ENCODE measurements around the gene RPL18.
"Not testable (repeated sequence)": the region's sequence is repeated elsewhere in the genome, so short reads cannot be mapped to it uniquely, and the experiment has no call there.

RPL18 gene

DNA sequence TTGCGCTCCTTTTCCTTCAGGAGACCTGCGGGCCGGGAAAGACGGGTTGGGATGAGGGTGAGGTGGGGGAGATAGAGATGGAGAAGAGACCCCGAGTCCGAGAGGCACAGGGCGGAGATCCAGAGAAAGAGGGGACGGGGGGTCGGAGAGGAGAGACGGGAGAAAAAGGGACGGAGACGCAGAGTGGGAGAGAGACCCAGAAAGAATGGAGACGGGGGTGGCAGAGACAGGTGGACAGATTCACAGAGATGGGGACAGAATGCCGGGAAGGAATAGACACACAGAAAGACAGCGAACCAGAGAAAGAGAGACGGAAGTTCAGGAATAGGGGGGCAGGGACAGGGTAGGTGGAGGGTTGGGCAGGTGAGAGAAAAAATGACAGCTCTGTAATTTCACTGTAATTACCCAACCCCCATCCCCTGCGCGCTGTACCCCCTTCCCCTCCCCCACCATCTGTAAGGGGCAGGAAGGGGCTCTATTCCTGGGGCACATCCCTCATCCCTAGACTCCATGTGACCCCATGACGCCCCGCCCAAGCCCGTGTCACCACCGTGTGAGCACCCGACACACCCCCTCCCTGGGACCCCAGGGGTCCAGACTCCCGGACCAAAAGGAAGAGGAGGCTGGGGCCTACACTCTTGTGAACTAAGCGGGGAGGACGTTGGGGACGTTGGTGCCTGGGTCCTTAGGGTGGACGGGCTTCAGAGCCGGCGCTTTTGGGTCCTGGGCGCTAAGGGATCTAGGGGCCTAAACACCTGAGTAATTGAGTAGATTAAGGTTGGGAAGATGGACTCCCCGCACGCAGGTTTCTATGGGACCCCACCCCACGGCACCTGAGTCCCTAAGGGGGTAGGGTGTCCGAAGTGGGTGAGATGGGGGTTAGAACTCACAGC lies 17.2 kb upstream of the RPL18 start:
- Histone ChIP-seq H3K4me1 (ENCODE audit: control insufficient read depth, insufficient read depth, low read length, poor library complexity, severe bottlenecking) (peaks cover 11% of the 10 kb centered on the region), H3K36me3 (ENCODE audit: control insufficient read depth, insufficient read depth, low read length) (no peaks in the 10 kb centered on the region), H3K27ac (ENCODE audit: low read depth, low read length, severe bottlenecking) (no peak overlapping the region), H3K9me3 (ENCODE audit: control insufficient read depth, low read length) (no peaks in the 10 kb centered on the region), H3K4me3 (ENCODE audit: extremely low read depth, insufficient read depth, low read length, poor library complexity, severe bottlenecking) (peak overlapping the region; percentile 43)
- 5 to 9% methylated on average over 26 to 28 of the region's 35 CpGs for WGBS, 2 experiments (ENCODE audit: insufficient coverage in 2 of 2)

- Histone ChIP-seq H3K4me1 (ENCODE audit: control insufficient read depth, insufficient read depth, low read length, poor library complexity, severe bottlenecking) (peaks cover 15% of the 10 kb centered on the region), H3K9me3 (ENCODE audit: control insufficient read depth, low read length) (no peaks in the 10 kb centered on the region), H3K27ac (ENCODE audit: low read depth, low read length, severe bottlenecking) (no peak overlapping the region), H3K4me3 (ENCODE audit: extremely low read depth, insufficient read depth, low read length, poor library complexity, severe bottlenecking) (peak overlapping the region; percentile 43), H3K36me3 (ENCODE audit: control insufficient read depth, insufficient read depth, low read length) (no peaks in the 10 kb centered on the region)
- WGBS, 2 experiments (ENCODE audit: insufficient coverage in 2 of 2): 3 to 4% methylated on average over 44 to 55 of the region's 67 CpGs
Observed at GRCh38 chr19:48635263-48635965, 16.4 kb upstream of the RPL18 start.

DNA sequence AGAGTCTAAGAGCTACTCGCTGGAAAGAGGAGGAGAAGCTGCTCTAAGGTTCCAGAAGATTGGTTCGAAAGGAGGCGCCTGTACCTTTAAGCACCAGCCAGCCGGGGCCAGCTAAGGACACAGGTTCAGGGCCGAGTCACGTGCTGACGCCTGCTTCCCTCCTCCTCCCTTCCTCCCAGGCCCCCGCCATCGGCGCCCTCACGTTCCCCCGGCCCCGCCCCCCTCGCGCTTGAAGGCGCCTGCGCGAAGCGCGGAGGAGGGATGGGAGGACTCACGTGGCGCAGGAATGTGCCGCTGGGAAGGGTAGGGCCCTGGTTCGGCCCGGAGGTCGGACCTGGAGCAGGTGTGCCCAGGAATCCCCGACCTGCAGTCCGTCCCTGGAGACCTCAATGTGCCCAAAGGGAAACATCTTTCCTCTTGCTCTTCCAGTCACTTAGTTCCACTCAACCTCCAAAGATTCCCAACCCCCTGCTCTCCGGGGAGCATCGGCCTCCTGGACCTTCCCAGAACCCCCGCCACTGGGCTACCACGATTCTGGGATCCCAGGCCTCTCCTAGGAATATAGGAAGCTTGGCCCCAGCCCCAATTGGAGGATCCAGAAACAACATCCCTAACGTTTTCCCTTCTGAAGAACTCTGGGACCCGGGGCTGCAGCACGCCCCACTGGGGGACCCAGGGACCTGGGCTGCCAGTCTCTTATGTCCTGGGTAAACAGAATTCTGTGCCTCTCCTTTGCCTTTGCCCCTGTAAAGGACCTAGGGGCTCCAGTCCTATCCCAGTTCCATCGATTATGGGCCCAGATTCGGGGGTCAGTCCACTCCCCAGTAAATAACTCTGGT lies 15.7 kb upstream of the RPL18 start:
- peak overlapping the region; percentile 3 for H3K27ac ChIP-seq (ENCODE audit: low read depth, low read length, severe bottlenecking)
- H3K9me3 ChIP-seq (ENCODE audit: control insufficient read depth, low read length): no peaks in the 10 kb centered on the region
- H3K4me3 ChIP-seq (ENCODE audit: extremely low read depth, insufficient read depth, low read length, poor library complexity, severe bottlenecking): peak overlapping the region; percentile 43
- WGBS, 2 experiments (ENCODE audit: insufficient coverage in 2 of 2): 16 to 17% methylated on average over 20 to 30 of the region's 37 CpGs
- H3K4me1 ChIP-seq (ENCODE audit: control insufficient read depth, insufficient read depth, low read length, poor library complexity, severe bottlenecking): peaks cover 23% of the 10 kb centered on the region
- no peaks in the 10 kb centered on the region for H3K36me3 ChIP-seq (ENCODE audit: control insufficient read depth, insufficient read depth, low read length)

- no peak overlapping the region for H3K27ac ChIP-seq (ENCODE audit: low read depth, low read length, severe bottlenecking)
- 85 to 86% methylated on average over 5 to 7 of the region's 7 CpGs for WGBS, 2 experiments (ENCODE audit: insufficient coverage in 2 of 2)
- H3K36me3 ChIP-seq (ENCODE audit: control insufficient read depth, insufficient read depth, low read length): no peaks in the 10 kb centered on the region
- H3K9me3 ChIP-seq (ENCODE audit: control insufficient read depth, low read length): no peaks in the 10 kb centered on the region
- H3K4me3 ChIP-seq (ENCODE audit: extremely low read depth, insufficient read depth, low read length, poor library complexity, severe bottlenecking): no peak overlapping the region
- H3K4me1 ChIP-seq (ENCODE audit: control insufficient read depth, insufficient read depth, low read length, poor library complexity, severe bottlenecking): peaks cover 23% of the 10 kb centered on the region
Observed at GRCh38 chr19:48634036-48634342, 15.0 kb upstream of the RPL18 start.

- no peaks in the 10 kb centered on the region for H3K9me3 ChIP-seq (ENCODE audit: control insufficient read depth, low read length)
- no peak overlapping the region for H3K4me3 ChIP-seq (ENCODE audit: extremely low read depth, insufficient read depth, low read length, poor library complexity, severe bottlenecking)
- peak overlapping the region; percentile 29 for H3K27ac ChIP-seq (ENCODE audit: low read depth, low read length, severe bottlenecking)
- peaks cover 23% of the 10 kb centered on the region for H3K4me1 ChIP-seq (ENCODE audit: control insufficient read depth, insufficient read depth, low read length, poor library complexity, severe bottlenecking)
- WGBS, 2 experiments (ENCODE audit: insufficient coverage in 2 of 2): 91 to 92% methylated on average over 20 to 21 of the region's 22 CpGs
- no peaks in the 10 kb centered on the region for H3K36me3 ChIP-seq (ENCODE audit: control insufficient read depth, insufficient read depth, low read length)
Observed at GRCh38 chr19:48633148-48634035, 14.4 kb upstream of the RPL18 start.

DNA sequence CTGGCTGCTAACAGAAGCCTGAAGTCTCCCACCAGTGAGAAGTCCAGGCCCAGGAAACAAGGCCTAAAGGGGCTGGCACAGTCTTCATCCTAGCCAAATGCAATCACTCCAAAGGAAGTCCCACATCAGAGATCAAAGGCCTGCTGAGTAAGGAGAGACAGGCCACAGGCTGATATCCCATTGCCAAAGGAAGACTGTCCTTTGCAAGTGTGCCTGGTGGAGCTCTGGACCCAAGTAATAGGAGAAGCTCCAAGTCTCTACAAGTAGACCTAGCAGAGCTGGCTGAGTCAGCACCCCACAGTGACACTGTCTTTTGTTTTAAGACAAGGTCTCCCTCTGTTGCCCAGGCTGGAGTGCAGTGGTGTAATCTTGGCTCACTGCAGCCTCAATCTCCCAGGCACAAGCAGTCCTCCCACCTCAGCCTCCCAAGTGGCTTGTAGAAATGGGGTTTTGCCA lies 13.7 kb upstream of the RPL18 start:
- Histone ChIP-seq H3K4me1 (ENCODE audit: control insufficient read depth, insufficient read depth, low read length, poor library complexity, severe bottlenecking) (peaks cover 23% of the 10 kb centered on the region), H3K9me3 (ENCODE audit: control insufficient read depth, low read length) (no peaks in the 10 kb centered on the region), H3K27ac (ENCODE audit: low read depth, low read length, severe bottlenecking) (peak overlapping the region; percentile 29), H3K4me3 (ENCODE audit: extremely low read depth, insufficient read depth, low read length, poor library complexity, severe bottlenecking) (no peak overlapping the region), H3K36me3 (ENCODE audit: control insufficient read depth, insufficient read depth, low read length) (no peaks in the 10 kb centered on the region)

DNA sequence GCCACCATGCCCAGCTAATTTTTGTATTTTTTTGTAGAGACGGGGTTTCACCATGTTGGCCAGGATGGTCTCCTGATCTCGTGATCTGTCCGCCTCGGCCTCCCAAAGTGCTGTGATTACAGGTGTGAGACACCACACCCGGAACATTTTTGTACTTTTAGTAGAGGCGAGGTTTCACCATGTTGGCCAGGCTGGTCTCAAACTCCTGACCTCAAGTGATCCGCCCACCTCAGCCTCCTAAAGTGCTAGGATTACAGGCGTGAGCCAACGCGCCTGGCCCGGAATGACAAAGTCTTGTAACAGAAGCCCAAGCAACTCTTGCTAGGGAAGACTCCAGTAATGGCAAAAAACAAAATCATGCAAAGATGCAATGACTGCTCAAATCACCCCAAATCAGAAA lies 13.3 kb upstream of the RPL18 start:
- H3K9me3 ChIP-seq (ENCODE audit: control insufficient read depth, low read length); H3K36me3 ChIP-seq (ENCODE audit: control insufficient read depth, insufficient read depth, low read length); H3K4me3 ChIP-seq (ENCODE audit: extremely low read depth, insufficient read depth, low read length, poor library complexity, severe bottlenecking): not testable (repeated sequence)
- Histone ChIP-seq H3K27ac (ENCODE audit: low read depth, low read length, severe bottlenecking) (peak overlapping the region; percentile 29), H3K4me1 (ENCODE audit: control insufficient read depth, insufficient read depth, low read length, poor library complexity, severe bottlenecking) (peaks cover 23% of the 10 kb centered on the region)
- WGBS, 2 experiments (ENCODE audit: insufficient coverage in 2 of 2): 84 to 99% methylated on average over 11 of the region's 11 CpGs

- Histone ChIP-seq H3K36me3 (ENCODE audit: control insufficient read depth, insufficient read depth, low read length) (peaks cover 5% of the 10 kb centered on the region), H3K9me3 (ENCODE audit: control insufficient read depth, low read length) (no peaks in the 10 kb centered on the region), H3K4me3 (ENCODE audit: extremely low read depth, insufficient read depth, low read length, poor library complexity, severe bottlenecking) (no peak overlapping the region), H3K27ac (ENCODE audit: low read depth, low read length, severe bottlenecking) (no peak overlapping the region), H3K4me1 (ENCODE audit: control insufficient read depth, insufficient read depth, low read length, poor library complexity, severe bottlenecking) (peaks cover 23% of the 10 kb centered on the region)
- WGBS, 2 experiments (ENCODE audit: insufficient coverage in 2 of 2): 87 to 90% methylated on average over 2 to 3 of the region's 3 CpGs
Observed at GRCh38 chr19:48631225-48631624, 12.2 kb upstream of the RPL18 start.

- H3K4me3 ChIP-seq (ENCODE audit: extremely low read depth, insufficient read depth, low read length, poor library complexity, severe bottlenecking): peak overlapping the region; percentile 22
- no peaks in the 10 kb centered on the region for H3K9me3 ChIP-seq (ENCODE audit: control insufficient read depth, low read length)
- peak overlapping the region; percentile 29 for H3K27ac ChIP-seq (ENCODE audit: low read depth, low read length, severe bottlenecking)
- H3K36me3 ChIP-seq (ENCODE audit: control insufficient read depth, insufficient read depth, low read length): peaks cover 5% of the 10 kb centered on the region
- peaks cover 23% of the 10 kb centered on the region for H3K4me1 ChIP-seq (ENCODE audit: control insufficient read depth, insufficient read depth, low read length, poor library complexity, severe bottlenecking)
- 7 to 8% methylated on average over 28 to 31 of the region's 47 CpGs for WGBS, 2 experiments (ENCODE audit: insufficient coverage in 2 of 2)
Observed at GRCh38 chr19:48630296-48631063, 11.5 kb upstream of the RPL18 start.

Data from mesodermal cell (in vitro differentiated cells).